GM23338 (cell line): ENCODE data around the gene MORC1. TPM values are rescaled to one million over a fixed set of nuclear protein-coding genes. Genes with fewer than 3 reads are reported as not detected.

Source experiments
- ATAC-seq: fragments of 200-7000 bp; cut with Tn5 transposase; 3 replicates; pipeline ENCODE4 v1.9.1; 2020
- DNase-seq: peaks from one replicate; pipeline ENCODE4 v3.0.0-alpha.2; 2015; ENCODE audit warnings: low spot score
- H2AFZ ChIP-seq: fragments of 200-600 bp; sonication (generic); 2 replicates; pipeline ENCODE4 v1.8.0; 2016; ENCODE audit warnings: antibody characterized with exemption, mild to moderate bottlenecking, moderate library complexity
- H3F3A ChIP-seq: fragments of 200-600 bp; sonication (generic); replicated peaks from 2 replicates; pipeline ENCODE4 v1.8.0; 2017; ENCODE audit warnings: antibody characterized with exemption, mixed run types, low read depth
- H3K27ac ChIP-seq: fragments of 200-600 bp; sonication (generic); 2 replicates; pipeline ENCODE4 v1.6.1; 2016; ENCODE audit warnings: low read depth
- H3K27me3 ChIP-seq: fragments of 200-600 bp; sonication (generic); 2 replicates; pipeline ENCODE4 v1.8.0; 2016; ENCODE audit warnings: mild to moderate bottlenecking, mixed run types, moderate library complexity; ENCODE audit not compliant: insufficient read depth
- H3K36me3 ChIP-seq: fragments of 200-600 bp; sonication (generic); 2 replicates; pipeline ENCODE4 v1.8.0; 2016; ENCODE audit warnings: mild to moderate bottlenecking; ENCODE audit not compliant: insufficient read depth
- H3K4me1 ChIP-seq: fragments of 200-600 bp; sonication (generic); 2 replicates; pipeline ENCODE4 v1.8.0; 2016; ENCODE audit warnings: mild to moderate bottlenecking, moderate library complexity; ENCODE audit not compliant: insufficient read depth
- H3K4me2 ChIP-seq: fragments of 200-600 bp; sonication (generic); 2 replicates; pipeline ENCODE4 v1.7.1; 2017; ENCODE audit warnings: mixed run types
- H3K4me3 ChIP-seq: fragments of 200-600 bp; sonication (generic); 2 replicates; pipeline ENCODE4 v1.6.1; 2016; ENCODE audit warnings: mixed run types
- H3K79me2 ChIP-seq: fragments of 200-600 bp; sonication (generic); replicated peaks from 2 replicates; pipeline ENCODE4 v1.8.0; 2017; ENCODE audit warnings: mild to moderate bottlenecking; ENCODE audit not compliant: insufficient read depth
- H3K9me2 ChIP-seq: fragments of 200-600 bp; sonication (generic); 2 replicates; pipeline ENCODE4 v1.8.0; 2017; ENCODE audit not compliant: insufficient read depth
- H4K20me1 ChIP-seq: fragments of 200-600 bp; sonication (generic); replicated peaks from 2 replicates; pipeline ENCODE4 v1.8.0; 2017; ENCODE audit warnings: mild to moderate bottlenecking; ENCODE audit not compliant: insufficient read depth
- H3K27ac Mint-ChIP-seq: 2 replicates; pipeline ENCODE4 v1.8.0; 2020; ENCODE audit warnings: inconsistent platforms, mild to moderate bottlenecking, moderate library complexity, mixed read lengths
- H3K27me3 Mint-ChIP-seq: 3 replicates; pipeline ENCODE4 v1.8.0; 2022; ENCODE audit warnings: low read depth, mild to moderate bottlenecking, moderate library complexity, mixed read lengths, inconsistent platforms; ENCODE audit not compliant: insufficient read depth, poor library complexity
- H3K36me3 Mint-ChIP-seq: 3 replicates; pipeline ENCODE4 v1.8.0; 2021; ENCODE audit warnings: low read depth, mild to moderate bottlenecking, inconsistent platforms, moderate library complexity, mixed read lengths
- H3K4me1 Mint-ChIP-seq: 3 replicates; pipeline ENCODE4 v1.8.0; 2020; ENCODE audit warnings: mild to moderate bottlenecking, inconsistent platforms, mixed read lengths
- H3K4me3 Mint-ChIP-seq: 3 replicates; pipeline ENCODE4 v1.8.0; 2021; ENCODE audit warnings: moderate library complexity, mild to moderate bottlenecking, inconsistent platforms, mixed read lengths
- H3K9me3 Mint-ChIP-seq: 3 replicates; pipeline ENCODE4 v1.8.0; 2020; ENCODE audit warnings: moderate library complexity, mild to moderate bottlenecking, inconsistent platforms, mixed read lengths
- CREB1 ChIP-seq: fragments of 250-450 bp; sonication (Bioruptor Pico); IDR thresholded peaks from 2 replicates; pipeline ENCODE4 v1.5.0; 2020; ENCODE audit warnings: low read depth, mild to moderate bottlenecking, moderate library complexity
- CTCF ChIP-seq, 2 experiments: fragments of 200-600 bp in 1 of 2; sonication (generic) in 1 of 2; conservative IDR thresholded peaks; 2 replicates each; pipeline versions ENCODE4 v1.5.1 to v1.6.1; 2016 to 2017; ENCODE audit warnings: antibody characterized with exemption in 2 of 2, low read depth in 2 of 2, mild to moderate bottlenecking in 2 of 2, moderate library complexity in 1 of 2
- EZH2 ChIP-seq: fragments of 200-600 bp; sonication (generic); IDR thresholded peaks from one replicate; pipeline ENCODE4 v1.8.0; 2017; ENCODE audit warnings: antibody characterized with exemption, mild to moderate bottlenecking, low read depth; ENCODE audit not compliant: unreplicated experiment
- EZH2phosphoT487 ChIP-seq: fragments of 200-600 bp; sonication (generic); IDR thresholded peaks from one replicate; pipeline ENCODE4 v1.8.1; 2018; ENCODE audit warnings: antibody characterized with exemption; ENCODE audit not compliant: unreplicated experiment
- JUNB ChIP-seq: IDR thresholded peaks from one replicate; pipeline ENCODE4 v1.6.1; 2016; ENCODE audit warnings: antibody characterized with exemption; ENCODE audit not compliant: unreplicated experiment
- REST ChIP-seq: IDR thresholded peaks from one replicate; pipeline ENCODE4 v1.6.1; 2018; ENCODE audit warnings: antibody characterized with exemption; ENCODE audit not compliant: unreplicated experiment
- ZNF114 ChIP-seq: fragments of 250-450 bp; sonication (Bioruptor Pico); IDR thresholded peaks from 2 replicates; pipeline ENCODE4 v1.5.0; 2020; ENCODE audit warnings: mild to moderate bottlenecking, moderate library complexity
- polyA plus RNA-seq: library from polyadenylated mRNA; unstranded; fragments of >200 nt; fragmentation: Nextera tagmentation; extraction: Ambion mirVana; gene quantifications from 2 replicates; pipeline ENCODE4 v1.2.1, GENCODE V29; 2016
- total RNA-seq: library from RNA; depleted of rRNA; stranded (reverse); fragments of >200 nt; shearing (Covaris generic); gene quantifications from 2 replicates; pipeline ENCODE4 v1.2.3, GENCODE V29; 2014

The MORC1 gene
- total and polyA plus RNA-seq, 2 experiments from 2014 or later: not detected

- H3K27ac ChIP-seq: no peak overlapping the region
- no peak overlapping the region for H3K4me3 ChIP-seq
- no peak for ATAC-seq
- DNase-seq: no peak
- H2AFZ ChIP-seq: peak overlapping the region; percentile 69
- no peak overlapping the region for H3K4me3 Mint-ChIP-seq
- H3K27me3 Mint-ChIP-seq: no peaks in the 10 kb centered on the region
- no peaks in the 10 kb centered on the region for H3K4me1 Mint-ChIP-seq
- H3K79me2 ChIP-seq: no peaks in the 10 kb centered on the region
- H4K20me1 ChIP-seq: no peaks in the 10 kb centered on the region
- H3F3A ChIP-seq: no peaks in the 10 kb centered on the region
- H3K27ac Mint-ChIP-seq: no peak overlapping the region
- H3K9me3 Mint-ChIP-seq: no peaks in the 10 kb centered on the region
- no peaks in the 10 kb centered on the region for H3K9me2 ChIP-seq
- no peaks in the 10 kb centered on the region for H3K36me3 Mint-ChIP-seq
- no peaks in the 10 kb centered on the region for H3K36me3 ChIP-seq
- TF ChIP-seq EZH2 (no peak), REST (no peak), CTCF (conservative IDR thresholded peaks at IDR 0.05; ENCODE audit: low read depth in 2 of 2) (no peak), JUNB (no peak)
- no peaks in the 10 kb centered on the region for H3K27me3 ChIP-seq
- H3K4me2 ChIP-seq: no peak overlapping the region
- H3K4me1 ChIP-seq: no peaks in the 10 kb centered on the region
Measured at GRCh38 chr3:109116031-109116430, 1.9 kb downstream of the MORC1 start.

GRCh38 chr3:109115451-109115850, 2.5 kb downstream of the MORC1 start:
- Histone ChIP-seq H3K27ac (no peak overlapping the region), H3K79me2 (no peaks in the 10 kb centered on the region), H3K4me1 (no peaks in the 10 kb centered on the region), H3K4me2 (no peak overlapping the region), H3K36me3 (no peaks in the 10 kb centered on the region), H2AFZ (peak overlapping the region; percentile 69; the same call in 1 of the 2 replicates), H3K4me3 (no peak overlapping the region), H4K20me1 (no peaks in the 10 kb centered on the region), H3F3A (no peaks in the 10 kb centered on the region), H3K27me3 (no peaks in the 10 kb centered on the region), H3K9me2 (no peaks in the 10 kb centered on the region)
- Mint-ChIP-seq H3K4me1 (no peaks in the 10 kb centered on the region), H3K27me3 (no peaks in the 10 kb centered on the region), H3K27ac (no peak overlapping the region), H3K4me3 (no peak overlapping the region), H3K9me3 (no peaks in the 10 kb centered on the region), H3K36me3 (no peaks in the 10 kb centered on the region)
- TF ChIP-seq ZNF114 (CRISPR knock-in tag) (no peak), EZH2phosphoT487 (no peak), CREB1 (CRISPR knock-in tag) (no peak)
- ATAC-seq (no peak), DNase-seq (no peak)
